Stimulated activated CD8-positive, alpha-beta memory T cell treated with anti-CD3 and anti-CD28 coated beads, Interleukin-2, amount 100 ng/mL, for 1 hour (primary cell): ENCODE measurements around the gene GPR6.

Experiments used
- DNase-seq, 2 donors: peaks; one replicate each; pipeline ENCODE4 v3.0.0-alpha.2; 2020; ENCODE audit warnings: low read depth in 2 of 2

GPR6 gene, protein sequence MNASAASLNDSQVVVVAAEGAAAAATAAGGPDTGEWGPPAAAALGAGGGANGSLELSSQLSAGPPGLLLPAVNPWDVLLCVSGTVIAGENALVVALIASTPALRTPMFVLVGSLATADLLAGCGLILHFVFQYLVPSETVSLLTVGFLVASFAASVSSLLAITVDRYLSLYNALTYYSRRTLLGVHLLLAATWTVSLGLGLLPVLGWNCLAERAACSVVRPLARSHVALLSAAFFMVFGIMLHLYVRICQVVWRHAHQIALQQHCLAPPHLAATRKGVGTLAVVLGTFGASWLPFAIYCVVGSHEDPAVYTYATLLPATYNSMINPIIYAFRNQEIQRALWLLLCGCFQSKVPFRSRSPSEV

DNA sequence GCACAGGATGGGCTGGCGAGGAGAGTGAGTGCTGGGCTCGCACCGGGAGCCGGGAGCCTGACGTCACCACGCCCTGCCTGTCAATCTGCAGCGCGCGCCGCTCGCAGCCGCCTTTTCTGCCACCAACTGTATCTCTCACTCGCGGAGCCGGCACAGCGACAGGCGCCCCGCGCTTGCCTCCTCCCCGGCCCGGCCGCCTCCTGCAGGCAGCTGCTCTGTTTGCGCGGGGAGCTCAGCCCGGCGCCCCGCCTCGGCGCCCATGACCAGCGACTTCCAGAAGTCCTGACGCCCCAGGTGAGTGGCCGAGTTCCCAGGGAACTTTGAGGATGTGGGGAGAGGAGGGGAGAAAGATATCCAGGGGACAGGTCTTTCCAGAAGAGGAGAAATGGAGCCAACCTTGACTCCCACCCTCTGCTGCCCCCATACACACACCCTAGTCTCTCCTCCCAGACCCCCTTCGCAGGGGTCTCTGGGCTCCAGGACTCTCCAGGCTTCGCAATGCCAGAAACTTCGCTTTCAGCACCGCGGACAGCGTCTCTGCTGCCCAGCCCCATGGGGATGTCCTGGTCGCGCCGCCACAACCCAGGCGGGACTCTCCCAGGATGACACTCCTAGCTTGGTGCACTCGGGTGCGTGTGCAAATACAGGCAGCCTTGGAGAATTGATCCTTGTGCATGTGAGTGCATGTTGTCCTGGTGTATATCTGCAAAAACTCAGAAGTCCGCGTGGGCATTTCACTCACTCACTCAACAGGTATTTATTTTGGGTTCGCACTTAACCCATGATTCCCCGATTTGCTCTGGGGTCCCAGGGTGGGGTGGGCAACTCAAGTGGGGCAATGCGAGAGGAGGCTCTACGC lies at the start of gene GPR6:
Gene GPR6 (plus strand): TSS at position 138 of the 859 bp plus-strand sequence. CDS start 802 bp downstream, outside the sequence.
- DNase-seq, result peak in 1 of 2 donors; percentile 18

DNA sequence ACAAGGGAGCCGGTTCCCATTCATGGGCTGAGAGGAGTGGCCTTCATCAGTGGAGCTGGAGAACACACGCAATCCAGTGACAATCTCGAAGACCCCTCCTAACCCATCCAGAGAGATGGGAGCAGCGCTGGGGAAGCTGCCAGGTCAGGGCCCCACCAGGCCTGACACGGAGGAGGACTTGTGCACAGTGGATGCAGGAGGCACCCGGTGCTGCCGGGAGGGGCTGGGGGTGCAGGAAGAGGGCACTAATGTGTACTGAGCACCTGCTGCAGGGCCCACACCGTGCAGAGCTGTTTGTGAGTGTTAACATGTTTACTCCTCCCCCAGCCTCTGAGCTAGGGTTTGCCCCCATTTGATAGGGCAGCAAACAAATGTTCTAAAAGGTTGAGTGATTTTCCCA lies 43.8 kb upstream of the GPR6 start:
- DNase-seq, result no peak

DNA sequence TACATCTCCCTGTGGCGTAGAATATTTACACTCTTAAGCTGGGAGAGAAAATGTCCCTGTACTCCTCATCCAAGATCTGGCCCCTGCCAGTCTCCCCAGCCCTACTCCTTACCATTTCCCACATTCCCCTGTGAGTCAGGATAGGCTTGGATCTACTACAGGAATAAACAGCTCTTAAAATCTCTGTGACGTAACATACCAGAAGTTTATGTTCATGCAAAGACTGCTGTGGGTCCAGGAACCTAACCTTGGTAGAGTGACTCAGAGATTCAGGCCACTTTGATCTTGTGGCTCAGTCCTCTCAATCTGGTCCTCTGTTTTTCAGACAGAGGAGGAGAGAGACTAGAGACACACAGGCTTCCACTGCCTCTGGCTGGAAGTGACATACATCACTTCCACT lies 38.5 kb upstream of the GPR6 start:
- no peak for DNase-seq

DNA sequence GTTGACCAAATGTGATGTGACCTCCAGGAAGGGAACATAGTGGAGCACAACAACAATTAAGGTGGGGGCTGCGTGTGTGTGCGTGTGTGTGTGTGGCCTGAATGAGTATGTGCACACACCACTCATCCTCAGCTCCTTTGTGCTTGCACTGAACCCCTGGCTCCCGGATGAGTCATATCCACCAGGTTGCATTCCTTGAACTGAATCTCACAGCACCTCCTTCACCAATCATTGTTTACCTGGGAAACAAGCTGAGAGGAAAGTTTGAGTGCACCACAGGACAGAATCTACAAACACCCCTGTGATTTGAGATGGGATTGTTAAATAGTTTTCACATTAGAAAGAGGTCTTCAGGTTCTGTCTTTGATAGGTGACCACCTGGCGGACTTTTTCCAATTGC lies 33.7 kb upstream of the GPR6 start:
- DNase-seq, result no peak

DNA sequence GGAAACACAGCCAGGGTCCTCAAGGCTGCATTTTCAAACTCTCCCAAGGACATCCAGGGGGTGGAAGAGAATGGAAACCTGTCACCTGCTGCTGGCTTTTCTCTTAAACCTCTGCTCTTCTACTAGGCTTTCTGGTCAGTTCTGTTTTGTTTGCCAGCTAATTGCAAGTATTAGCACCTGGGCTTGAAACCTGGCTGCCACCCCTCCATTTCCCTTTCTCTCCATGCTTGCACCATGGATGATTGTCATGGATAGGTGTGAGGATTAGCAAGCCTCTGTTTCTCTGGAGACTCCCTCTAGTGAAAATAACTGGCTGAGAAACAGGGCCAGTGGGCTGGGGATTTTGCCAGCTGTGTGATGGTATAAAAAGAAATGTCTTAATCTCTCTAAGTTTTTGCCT lies 33.0 kb upstream of the GPR6 start:
- DNase-seq, result no peak

DNA sequence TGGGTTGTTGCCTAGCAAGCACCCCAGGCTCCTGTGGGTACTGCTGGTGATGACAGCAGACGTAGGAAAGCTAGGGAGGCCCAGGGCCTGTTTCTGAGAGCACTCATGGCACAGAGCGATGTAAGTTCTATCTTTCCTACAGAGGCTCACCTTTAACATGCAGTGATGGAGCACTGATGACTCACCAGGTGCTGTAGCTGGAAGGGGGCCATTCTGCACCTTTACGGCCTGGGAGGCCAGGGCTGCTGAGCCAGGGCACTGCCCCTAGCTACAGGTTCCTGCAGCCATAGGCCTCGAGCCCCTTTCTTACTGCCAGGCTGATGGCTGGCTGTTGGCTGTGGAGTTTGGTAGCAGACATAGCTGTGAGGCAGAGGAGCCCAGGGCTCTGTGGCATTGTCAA lies 31.1 kb upstream of the GPR6 start:
- no peak for DNase-seq

DNA sequence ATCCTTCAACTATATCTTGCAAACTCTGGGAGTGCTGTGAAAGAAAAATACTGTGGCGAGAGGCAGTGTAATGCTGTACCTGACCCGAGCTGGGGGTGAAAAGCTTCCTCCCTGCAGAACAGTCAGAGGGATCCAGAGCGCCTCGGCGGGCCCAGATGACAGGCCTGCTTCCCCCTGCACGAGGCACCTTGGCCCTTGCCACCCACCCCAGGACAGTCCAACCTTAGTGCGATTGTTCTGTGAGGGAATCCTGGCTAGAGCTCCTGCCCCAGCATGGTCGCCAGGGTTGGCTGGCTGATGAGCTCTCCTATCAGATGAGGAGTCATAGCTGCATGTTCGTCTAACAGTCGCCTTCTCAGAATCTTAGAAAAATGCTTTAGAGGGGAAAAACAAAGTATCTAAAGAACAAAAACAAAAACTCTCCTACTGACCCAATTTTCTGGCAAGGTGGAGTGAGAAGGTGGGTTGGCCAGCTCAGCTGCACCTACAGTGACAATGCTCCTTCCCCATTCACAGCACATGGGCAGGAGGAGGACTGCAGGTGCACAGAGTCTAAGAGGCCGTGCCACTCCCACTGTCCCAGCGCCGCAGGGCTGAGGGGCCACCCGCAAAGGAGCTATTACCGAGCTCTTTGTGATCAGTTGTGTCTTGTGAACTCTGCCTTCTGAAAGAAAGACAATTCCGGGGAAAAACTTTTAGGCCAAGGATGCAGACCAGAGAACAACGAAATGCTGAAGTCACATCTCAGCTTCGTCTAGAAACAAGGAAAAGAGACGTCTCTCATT lies 28.6 kb upstream of the GPR6 start:
- no peak for DNase-seq

DNA sequence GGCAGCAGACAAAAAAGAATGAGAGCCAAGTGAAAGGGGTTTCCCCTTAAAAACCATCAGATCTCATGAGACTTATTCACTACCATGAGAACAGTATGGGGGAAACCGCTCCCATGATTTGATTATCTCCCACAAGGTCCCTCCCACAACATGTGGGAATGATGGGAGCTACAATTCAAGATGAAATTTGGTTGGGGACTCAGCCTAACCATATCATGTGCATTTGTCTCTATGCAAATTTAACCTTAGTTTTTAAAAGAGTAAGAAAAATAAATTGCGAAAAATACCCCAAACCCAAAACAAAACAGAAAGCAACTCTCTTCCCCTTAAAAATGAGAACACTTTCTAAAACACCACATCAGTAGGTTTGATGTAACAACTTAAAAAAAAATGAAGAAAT lies 22.6 kb upstream of the GPR6 start:
- DNase-seq, result no peak

DNA sequence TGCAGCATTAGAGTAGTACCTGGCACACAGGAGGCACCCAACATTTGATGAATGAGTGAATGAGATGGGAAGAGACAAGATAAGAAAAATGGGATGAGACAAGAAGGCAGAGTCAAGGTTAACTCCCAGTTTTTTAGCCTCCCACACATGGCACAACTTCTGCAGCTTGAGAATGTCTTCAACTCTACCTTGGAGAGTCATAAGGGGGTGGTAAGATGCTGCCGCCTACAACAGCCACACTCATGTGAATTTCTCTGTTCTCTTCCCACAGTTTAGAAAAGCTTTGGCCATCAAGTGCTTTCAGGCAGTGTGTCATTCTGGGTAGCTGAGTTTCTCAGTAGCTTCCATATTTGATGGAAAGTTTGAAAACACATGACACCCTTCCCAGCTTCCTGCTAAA lies 19.5 kb upstream of the GPR6 start:
- DNase-seq, result no peak

DNA sequence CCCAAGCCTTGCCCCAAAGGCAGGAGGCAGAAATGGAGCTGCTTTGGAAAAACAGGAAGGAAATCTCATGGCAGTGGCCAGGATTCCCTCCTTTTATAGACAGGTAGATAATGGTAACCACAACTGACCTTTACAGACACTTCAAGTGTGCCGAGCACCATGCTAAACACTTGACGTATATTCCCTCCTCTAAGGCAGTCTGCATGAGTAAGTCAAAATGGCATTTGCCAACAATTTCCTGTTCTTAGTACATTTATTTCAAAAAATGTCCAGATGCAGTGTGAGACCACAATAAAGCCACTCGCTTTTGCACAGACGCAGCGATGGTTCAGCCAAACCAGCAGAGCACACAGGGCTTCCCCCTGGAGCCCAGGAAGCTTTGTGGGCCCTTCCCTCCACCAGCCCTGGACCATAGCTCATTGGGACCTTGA lies 16.5 kb upstream of the GPR6 start:
- no peak for DNase-seq

DNA sequence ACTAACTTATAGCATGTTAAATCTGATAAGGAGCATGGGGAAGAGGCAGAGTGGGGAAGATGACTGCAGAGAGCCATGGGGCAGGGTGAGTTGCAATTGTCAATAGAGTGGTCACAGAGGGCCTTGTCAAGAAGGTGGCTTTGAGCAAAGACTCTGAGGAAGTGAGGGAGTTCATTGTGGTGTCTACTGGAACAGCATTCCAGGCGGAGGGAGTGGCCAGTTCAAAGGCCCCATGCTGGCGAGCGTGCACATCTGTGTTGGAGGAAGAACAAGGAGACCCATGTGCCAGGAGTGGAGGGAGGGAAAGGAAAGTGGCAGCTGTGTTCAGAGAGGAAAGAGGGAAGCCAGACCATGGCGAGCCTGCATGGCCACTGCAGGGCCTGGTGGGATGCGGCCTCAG lies 15.8 kb upstream of the GPR6 start:
- no peak for DNase-seq

DNA sequence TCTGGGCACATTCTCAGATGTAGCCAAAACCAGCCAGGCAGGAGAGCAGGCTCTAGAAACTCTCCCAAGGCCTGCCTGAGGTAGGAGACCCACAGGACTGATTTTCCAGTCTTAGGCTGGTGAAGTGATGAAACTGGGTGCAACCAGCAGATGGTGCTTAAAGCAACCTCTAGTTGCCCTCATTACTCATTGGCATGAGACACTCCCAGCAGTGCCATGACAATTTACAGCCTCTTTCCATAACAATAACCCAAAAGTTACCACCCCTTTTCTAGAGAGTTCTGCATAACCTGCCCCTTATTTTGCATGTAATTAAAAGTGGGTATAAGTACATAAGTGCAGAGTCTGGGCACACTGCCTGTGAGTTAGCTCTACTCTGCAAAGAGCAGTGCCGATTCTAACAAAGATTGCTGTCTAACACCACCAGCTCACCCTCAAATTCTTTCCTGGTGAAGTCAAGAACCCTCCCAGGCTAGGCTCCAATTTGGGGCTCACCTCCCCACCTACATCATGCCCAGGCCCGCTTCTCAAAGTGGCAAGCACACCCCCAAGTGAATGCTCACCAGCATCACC lies 14.4 kb upstream of the GPR6 start:
- DNase-seq, result no peak

DNA sequence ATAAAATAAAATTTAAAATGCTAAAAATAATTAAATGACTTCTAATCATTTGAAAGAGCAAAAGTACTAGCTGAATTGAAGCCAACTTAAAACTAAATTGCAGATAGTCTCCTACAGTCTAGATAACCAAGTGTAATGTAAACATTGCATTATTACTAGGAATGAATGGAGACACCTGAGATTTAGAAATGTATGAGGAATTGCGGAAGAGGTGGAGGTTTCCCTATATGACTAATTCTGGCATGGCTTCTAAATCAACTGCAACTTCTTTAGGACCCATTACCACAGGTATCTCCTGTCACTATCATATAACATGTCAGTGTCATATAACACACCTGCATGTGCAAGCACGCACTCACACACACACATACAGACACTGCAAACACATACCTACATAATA lies 13.2 kb upstream of the GPR6 start:
- no peak for DNase-seq

DNA sequence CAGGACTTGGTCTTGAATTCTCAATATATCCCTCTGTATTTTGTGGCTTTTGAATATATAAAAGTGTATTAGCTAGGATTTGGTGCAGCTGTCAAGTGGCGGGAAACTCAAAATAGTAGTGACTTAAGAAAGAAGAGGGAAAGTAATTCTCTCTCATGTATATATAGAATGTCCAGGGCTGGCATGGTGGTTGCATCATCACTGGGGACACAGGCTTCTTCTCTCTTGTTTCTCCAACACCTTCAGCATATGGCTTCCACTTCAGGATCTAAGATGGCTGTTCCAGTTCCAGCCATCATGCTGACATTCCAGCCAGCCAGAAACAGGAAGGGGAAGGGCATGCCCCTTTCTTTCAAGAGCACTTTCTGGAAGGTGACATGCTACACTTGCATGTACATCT lies 11.8 kb upstream of the GPR6 start:
- DNase-seq, result no peak

DNA sequence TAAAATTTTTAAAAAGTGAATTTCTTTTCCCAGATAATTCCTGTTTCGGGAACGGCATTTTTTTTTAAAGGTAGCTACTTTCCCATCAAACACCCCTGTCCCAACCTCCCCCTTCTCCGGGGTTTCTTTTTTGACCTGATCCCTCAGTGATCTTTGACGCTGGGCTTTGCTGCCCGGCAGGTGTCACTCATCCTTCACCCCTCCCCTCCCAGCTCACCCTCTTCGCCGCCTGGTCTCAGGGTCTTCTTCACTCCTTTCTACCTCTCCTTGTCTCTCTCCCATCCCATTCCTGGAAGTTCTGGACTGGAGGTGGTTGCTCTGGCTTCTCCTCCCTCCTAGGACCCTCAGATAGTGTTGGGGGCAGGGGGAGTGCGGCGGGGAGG lies 329 bp upstream of the GPR6 start:
- no peak for DNase-seq

DNA sequence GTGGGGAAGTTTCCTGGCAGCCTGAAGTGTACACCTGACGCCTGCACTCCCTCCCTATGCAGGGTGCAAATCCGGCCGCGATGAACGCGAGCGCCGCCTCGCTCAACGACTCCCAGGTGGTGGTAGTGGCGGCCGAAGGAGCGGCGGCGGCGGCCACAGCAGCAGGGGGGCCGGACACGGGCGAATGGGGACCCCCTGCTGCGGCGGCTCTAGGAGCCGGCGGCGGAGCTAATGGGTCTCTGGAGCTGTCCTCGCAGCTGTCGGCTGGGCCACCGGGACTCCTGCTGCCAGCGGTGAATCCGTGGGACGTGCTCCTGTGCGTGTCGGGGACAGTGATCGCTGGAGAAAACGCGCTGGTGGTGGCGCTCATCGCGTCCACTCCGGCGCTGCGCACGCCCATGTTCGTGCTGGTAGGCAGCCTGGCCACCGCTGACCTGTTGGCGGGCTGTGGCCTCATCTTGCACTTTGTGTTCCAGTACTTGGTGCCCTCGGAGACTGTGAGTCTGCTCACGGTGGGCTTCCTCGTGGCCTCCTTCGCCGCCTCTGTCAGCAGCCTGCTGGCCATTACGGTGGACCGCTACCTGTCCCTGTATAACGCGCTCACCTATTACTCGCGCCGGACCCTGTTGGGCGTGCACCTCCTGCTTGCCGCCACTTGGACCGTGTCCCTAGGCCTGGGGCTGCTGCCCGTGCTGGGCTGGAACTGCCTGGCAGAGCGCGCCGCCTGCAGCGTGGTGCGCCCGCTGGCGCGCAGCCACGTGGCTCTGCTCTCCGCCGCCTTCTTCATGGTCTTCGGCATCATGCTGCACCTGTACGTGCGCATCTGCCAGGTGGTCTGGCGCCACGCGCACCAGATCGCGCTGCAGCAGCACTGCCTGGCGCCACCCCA lies 1.2 kb downstream of the GPR6 start:
- DNase-seq, result no peak

DNA sequence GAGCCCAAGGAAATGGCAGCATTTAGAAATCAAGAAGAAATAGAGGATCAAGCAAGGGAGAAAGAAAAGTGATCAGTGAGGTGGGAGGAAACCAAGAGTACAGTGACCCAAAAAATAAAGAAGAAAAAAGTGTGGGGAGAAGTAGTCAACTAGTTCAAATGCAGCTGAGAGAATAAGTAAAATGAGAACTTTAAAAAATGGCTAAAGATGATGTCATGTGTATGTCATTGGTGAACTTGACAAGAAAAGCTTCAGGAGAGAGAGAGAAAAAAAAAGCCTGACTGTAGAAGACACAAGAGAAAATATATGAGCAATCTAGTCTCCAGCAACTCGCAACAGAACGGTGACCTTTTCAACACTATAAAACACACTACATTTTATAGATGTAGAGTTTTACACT lies 6.3 kb downstream of the GPR6 start:
- no peak for DNase-seq

DNA sequence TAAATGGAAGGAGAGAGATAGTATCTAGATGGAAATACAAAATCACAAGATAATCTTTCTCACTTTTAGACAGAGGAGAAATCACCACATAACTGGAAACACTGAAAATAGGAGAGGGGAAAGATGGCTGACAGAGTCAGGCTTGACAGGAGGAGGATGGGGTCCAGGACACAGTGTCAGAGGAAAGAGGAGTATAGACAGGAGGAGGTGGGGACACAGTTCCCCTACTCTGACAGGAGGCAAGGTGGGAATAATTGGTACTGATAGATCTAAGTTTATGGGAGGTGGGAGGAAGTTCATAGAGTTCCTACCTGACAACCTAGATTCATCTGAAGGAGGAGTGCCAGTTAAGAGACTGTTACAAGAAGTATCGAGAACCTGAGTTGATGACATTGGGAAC lies 9.1 kb downstream of the GPR6 start:
- no peak for DNase-seq

DNA sequence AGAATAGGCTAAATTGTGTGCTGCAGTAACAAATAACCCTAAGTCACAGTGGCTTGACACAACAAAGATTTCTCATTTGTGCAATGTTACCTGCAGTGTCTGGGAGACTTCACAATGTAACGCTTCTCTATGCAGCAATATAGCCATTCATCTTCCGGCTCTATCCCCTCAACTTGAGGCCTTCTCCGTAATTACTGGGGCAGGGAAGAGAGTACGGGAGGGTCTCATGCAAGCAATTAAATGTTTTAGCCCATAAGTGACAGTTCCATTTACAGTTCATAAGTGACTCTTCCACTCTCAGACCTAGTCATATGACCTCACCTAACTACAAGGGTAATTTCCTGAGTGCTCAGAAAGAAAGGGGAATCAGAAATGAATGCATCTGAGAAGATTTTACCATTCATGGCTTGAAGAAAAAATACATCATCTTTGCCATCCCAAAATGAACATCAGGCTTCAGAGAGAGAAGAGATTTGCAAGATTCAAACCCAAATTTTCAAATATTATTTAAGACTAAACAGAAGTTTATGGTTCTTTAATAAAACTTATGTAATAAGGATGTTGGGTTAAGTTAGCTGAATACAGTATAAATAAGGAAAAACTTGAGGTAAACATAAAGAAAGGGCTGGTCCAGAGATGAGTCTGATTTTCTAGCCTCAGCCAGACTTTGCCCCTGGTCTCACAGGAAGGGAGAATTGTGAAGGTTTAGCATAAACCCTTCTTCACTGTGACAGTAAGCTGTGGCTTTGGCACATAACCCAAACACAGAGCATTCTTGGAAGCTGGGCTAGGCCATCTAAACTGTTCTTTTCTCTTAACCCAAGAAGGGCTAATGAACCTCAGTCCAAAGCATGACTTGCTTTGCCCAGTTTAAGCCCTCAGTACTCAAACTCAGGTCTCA lies 13.3 kb downstream of the GPR6 start:
- no peak for DNase-seq
